Fibroblast of pulmonary artery (primary cell): ENCODE measurements around the gene ATP13A4.

Experiments used
- DNase-seq: peaks from one replicate; pipeline ENCODE4 v3.0.0-alpha.2; 2010; ENCODE audit warnings: low read depth
- H3K4me3 ChIP-seq: replicated peaks from 2 replicates; pipeline ENCODE4 v1.5.1; 2011; ENCODE audit warnings: low read depth, mild to moderate bottlenecking, control low read depth, low read length, moderate library complexity
- TF ChIP-seq, protein P1 (sequence below): IDR thresholded peaks from 2 replicates; pipeline ENCODE4 v1.5.1; 2011; ENCODE audit warnings: mild to moderate bottlenecking, control low read depth, low read length, inconsistent platforms; ENCODE audit errors: missing control alignments

The ATP13A4 gene

DNA sequence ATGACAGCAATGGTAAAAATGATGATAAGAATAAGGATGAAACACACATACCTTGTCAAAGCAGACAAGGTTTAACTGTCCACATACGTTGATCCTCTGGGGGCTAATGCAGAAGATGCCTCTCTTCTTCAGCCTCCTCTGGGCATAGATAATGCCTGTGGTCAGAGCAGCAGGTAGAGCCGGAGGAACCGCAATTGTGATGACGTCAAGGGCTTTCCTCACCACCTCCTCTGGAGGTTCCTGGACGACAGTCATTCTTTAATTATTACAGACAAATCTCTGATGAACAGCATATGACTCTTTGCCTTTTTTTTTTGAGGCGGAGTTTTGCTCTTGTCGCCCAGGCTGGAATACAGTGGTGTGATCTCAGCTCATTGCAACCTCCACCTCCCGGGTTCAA, 89.8 kb downstream of the ATP13A4 start:
- no peak overlapping the region for H3K4me3 ChIP-seq
- TF ChIP-seq, protein P1, sequence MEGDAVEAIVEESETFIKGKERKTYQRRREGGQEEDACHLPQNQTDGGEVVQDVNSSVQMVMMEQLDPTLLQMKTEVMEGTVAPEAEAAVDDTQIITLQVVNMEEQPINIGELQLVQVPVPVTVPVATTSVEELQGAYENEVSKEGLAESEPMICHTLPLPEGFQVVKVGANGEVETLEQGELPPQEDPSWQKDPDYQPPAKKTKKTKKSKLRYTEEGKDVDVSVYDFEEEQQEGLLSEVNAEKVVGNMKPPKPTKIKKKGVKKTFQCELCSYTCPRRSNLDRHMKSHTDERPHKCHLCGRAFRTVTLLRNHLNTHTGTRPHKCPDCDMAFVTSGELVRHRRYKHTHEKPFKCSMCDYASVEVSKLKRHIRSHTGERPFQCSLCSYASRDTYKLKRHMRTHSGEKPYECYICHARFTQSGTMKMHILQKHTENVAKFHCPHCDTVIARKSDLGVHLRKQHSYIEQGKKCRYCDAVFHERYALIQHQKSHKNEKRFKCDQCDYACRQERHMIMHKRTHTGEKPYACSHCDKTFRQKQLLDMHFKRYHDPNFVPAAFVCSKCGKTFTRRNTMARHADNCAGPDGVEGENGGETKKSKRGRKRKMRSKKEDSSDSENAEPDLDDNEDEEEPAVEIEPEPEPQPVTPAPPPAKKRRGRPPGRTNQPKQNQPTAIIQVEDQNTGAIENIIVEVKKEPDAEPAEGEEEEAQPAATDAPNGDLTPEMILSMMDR, result no peak

DNA sequence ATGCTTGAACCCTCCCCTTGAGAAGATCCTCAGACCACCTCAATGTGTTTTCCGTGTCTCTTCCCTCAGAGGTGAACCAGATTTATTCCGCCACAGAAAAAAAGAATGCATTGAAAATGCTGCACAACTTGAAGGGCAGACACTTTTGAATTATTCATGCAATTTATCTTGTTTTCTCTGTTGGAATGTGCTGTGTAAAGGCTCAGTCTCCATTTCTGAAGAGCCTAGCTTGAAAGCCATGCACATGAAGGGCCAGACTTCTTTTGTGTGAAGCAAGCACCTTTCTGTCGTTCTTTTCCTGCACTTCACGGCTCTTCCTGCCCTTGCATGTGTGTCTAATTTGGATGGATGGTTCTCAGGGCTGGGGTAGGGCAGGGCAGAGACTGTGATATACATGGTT, 97.2 kb downstream of the ATP13A4 start:
- DNase-seq, result no peak
- TF ChIP-seq, protein P1, result no peak
- H3K4me3 ChIP-seq, result no peak overlapping the region

More for the DNA sequence above, 89.8 kb downstream of the ATP13A4 start:
- DNase-seq, result no peak

DNA sequence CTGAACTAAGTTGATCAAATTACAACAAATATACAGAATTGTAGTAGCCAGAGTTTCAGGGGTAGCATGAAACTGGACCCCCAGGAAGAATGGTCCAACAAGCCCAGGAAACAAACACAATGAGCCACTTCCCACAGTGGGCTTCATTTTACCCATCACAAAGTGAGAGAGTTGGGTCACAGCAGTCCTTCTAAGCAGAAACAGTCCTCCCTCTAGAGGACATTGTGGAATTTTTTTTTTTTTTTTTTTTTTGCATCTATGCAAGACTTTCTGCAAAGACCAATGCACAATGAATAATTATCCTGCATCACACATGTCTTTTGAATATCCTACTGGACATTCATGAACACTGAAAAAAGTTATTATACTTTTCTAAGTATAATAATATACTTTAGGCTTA, 102.4 kb downstream of the ATP13A4 start:
- DNase-seq, result peak; percentile 1
- TF ChIP-seq, protein P1, result peak; percentile 13

DNA sequence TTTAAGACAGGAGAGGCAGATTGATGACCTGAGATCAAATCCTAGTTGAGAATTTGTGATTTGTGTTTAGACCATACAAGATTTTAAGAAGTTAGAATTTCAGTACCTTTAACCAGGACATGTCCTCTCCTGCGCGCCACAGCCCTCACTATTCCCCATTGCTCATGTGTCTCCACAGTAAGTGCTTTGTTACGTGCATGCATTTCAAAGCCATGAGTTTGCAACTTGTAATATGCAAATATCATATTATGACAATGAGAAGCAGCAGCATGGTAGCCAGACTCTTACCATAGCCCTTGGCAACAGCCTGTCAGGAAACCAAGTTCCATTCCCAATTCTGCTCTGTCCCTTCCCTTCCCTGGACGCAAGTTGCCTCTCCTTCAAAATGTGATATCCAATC, 102.8 kb downstream of the ATP13A4 start:
- H3K4me3 ChIP-seq, result no peak overlapping the region
- no peak for DNase-seq
- TF ChIP-seq, protein P1, result no peak

More for the DNA sequence above, 102.4 kb downstream of the ATP13A4 start:
- H3K4me3 ChIP-seq, result no peak overlapping the region

DNA sequence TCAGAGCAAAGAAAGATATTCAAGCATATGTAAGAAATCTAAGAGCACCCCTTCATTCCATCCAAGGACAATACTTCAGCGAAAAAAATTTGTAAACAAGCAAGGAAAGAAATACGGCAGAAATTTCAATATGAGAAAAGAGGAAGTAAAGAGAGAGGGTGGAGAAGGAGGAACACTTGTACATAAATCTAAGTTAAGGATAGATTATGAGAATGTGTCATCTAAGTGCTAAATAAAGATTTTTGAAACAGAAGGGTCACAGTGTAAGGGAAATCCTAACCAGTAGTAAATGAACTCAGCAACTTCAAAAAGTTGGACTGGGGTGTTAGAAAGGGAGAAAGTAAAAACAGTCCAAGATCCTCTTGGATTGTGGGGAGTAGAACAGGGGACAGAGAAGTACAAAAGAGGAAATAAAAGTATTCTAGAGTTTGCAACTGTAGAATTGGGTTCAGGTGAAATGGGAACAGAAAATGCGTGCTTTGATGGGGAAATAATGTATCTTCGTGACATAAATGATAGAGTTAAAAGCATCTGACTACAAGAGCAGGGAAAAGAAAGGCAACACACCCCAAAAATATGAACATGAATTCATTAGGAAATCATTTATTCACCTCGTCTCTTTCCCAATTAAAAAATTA, 107.6 kb downstream of the ATP13A4 start:
- TF ChIP-seq, protein P1, result no peak
- DNase-seq, result no peak
- H3K4me3 ChIP-seq, result no peak overlapping the region

DNA sequence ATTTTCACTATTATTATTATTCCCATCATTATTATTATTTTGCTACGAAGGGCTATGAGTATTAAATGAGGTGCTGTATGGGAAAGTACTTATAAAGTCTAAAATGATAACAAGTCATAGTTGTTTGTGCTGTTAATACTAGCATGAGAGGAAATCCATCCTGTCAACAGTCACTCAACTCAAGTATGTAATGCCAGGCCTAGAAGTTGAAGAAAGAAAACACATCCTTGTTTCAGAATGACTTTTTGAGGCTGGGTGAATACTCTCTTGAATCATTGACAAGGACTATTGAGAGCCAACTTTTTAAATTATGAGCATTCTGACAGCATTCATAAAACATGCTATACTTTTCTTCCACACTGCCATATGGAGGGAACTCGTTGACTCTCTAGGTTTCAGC, 115.3 kb downstream of the ATP13A4 start:
- DNase-seq, result no peak
- TF ChIP-seq, protein P1, result no peak
- H3K4me3 ChIP-seq, result no peak overlapping the region

DNA sequence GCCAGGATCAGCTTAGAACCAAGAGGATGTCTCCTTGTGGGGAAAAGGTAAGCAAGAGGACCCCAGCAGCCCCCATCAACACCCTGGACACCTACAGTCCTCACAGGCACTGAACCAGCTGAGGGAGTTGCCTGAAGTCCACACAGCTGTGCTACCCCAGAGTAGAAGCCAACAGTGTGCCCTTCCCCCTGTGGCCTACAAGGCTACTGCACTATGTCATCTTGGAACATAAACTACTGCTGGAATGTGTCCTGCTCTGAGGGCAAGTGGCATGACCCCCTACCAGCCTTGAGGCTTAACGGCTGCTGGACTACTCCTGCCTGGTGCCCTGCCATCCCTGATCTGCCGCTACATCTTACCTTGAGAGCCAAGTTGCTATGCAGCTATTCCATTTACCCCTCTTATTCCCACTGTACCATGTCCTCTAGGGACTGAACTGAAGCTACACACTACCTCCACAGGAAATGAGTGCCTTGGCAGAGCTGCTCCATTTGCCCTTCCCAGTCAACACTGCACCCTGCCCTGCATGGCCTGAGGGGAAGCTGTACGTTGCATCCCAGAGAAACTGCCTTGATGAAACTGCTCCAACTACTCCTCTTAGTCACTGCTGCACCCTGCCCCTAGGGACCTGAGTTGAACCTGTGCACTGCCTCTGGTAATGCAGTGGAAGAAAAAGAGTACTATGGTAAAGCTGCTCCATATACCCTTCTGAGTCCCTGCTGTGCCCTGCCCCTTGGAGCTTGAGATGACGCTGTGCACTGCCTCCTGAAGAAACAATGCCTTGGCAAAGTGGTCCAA, 135.9 kb downstream of the ATP13A4 start:
- TF ChIP-seq, protein P1, result no peak
- DNase-seq, result no peak
- H3K4me3 ChIP-seq, result no peak overlapping the region
